A549 (cell line): ENCODE data around the gene PRKD1. TPM values are rescaled to one million over a fixed set of nuclear protein-coding genes. Genes with fewer than 3 reads are reported as not detected.
A peak's percentile ranks its signal among the peaks of the same experiment; 100 is the strongest.

Source experiments
- ATAC-seq, 2 experiments: fragments of 200-7000 bp in 1 of 2; fragments of >200 bp in 1 of 2; cut with Nextera tagmentation in 1 of 2; cut with Tn5 transposase in 1 of 2; 3 replicates each; pipeline versions ENCODE4 v1.8.0 to v1.9.1; 2018 to 2020; ENCODE audit warnings: mild to moderate bottlenecking in 1 of 2, moderate library complexity in 1 of 2
- CTCF ChIA-PET: fragments of 300-600 bp; sonication (Branson Sonifier 250); formaldehyde crosslinking; extraction: SDS; loops from one replicate; lab custom pipeline; 2021; ENCODE audit warnings: antibody characterized with exemption, inconsistent platforms; lab: Yijun Ruan, JAX
- POLR2A ChIA-PET: fragments of 350-600 bp; formaldehyde crosslinking; extraction: SDS; loops from one replicate; lab custom pipeline; 2021; ENCODE audit warnings: antibody characterized with exemption, inconsistent platforms; lab: Yijun Ruan, JAX
- DNase-seq, 2 experiments: peaks; one replicate each; pipeline versions ENCODE4 v3.0.0 to v3.0.0-alpha.2; 2011 to 2016; ENCODE audit warnings: low read depth in 1 of 2, low spot score in 1 of 2
- FAIRE-seq: peaks from 2 replicates; lab custom pipeline; 2011; peaks lifted over from hg19 to GRCh38; lab: Jason Lieb, UNC
- H3K27ac ChIP-seq, 2 experiments: fragments of >200 bp; sonication (Bioruptor Twin); formaldehyde crosslinking; 3 replicates each; pipeline ENCODE4 v1.5.1; 2016 to 2017
- H3K4me1 ChIP-seq: fragments of >200 bp; sonication (Bioruptor Twin); formaldehyde crosslinking; 3 replicates; pipeline ENCODE4 v1.6.1; 2016
- H3K4me2 ChIP-seq: fragments of >200 bp; sonication (Bioruptor Twin); formaldehyde crosslinking; 3 replicates; pipeline ENCODE4 v1.6.1; 2016
- H3K4me3 ChIP-seq: fragments of >200 bp; sonication (Bioruptor Twin); formaldehyde crosslinking; 3 replicates; pipeline ENCODE4 v1.5.1; 2016
- H3K9me3 ChIP-seq: fragments of >200 bp; sonication (Bioruptor Twin); formaldehyde crosslinking; 3 replicates; pipeline ENCODE4 v1.6.1; 2016
- BHLHE40 ChIP-seq: IDR thresholded peaks from 2 replicates; pipeline ENCODE4 v1.6.1; 2012; ENCODE audit warnings: low read depth, low read length, inconsistent platforms
- CBX2 ChIP-seq: fragments of 200-600 bp; sonication (generic); IDR thresholded peaks from 2 replicates; pipeline ENCODE4 v1.6.1; 2016; ENCODE audit warnings: low read depth, mild to moderate bottlenecking, borderline replicate concordance
- CEBPB ChIP-seq, 2 experiments: fragments of >200 bp in 1 of 2; sonication (Bioruptor Twin) in 1 of 2; formaldehyde crosslinking in 1 of 2; IDR thresholded peaks; 2 replicates each; pipeline ENCODE4 v1.6.1; 2012 to 2016
- CHD2 ChIP-seq: fragments of 150-350 bp; IDR thresholded peaks from 2 replicates; pipeline ENCODE4 v1.6.1; 2014; ENCODE audit warnings: low read length; ENCODE audit not compliant: partially characterized antibody
- CHD4 ChIP-seq: fragments of 200-600 bp; sonication (generic); IDR thresholded peaks from 2 replicates; pipeline ENCODE4 v1.6.1; 2016; ENCODE audit warnings: antibody characterized with exemption, mild to moderate bottlenecking, borderline replicate concordance
- EP300 ChIP-seq, 2 experiments: fragments of >200 bp; sonication (Bioruptor Twin); formaldehyde crosslinking; IDR thresholded peaks; 2 replicates in 1 of 2; 3 replicates in 1 of 2; pipeline ENCODE4 v1.6.1; 2016 to 2017
- ESRRA ChIP-seq: fragments of 150-350 bp; IDR thresholded peaks from 2 replicates; pipeline ENCODE4 v1.6.1; 2014; ENCODE audit warnings: mild to moderate bottlenecking, low read length, borderline replicate concordance
- GATA3 ChIP-seq: IDR thresholded peaks from 2 replicates; pipeline ENCODE4 v1.6.1; 2012; ENCODE audit warnings: borderline replicate concordance
- HOXB5 ChIP-seq: fragments of 250-450 bp; sonication (Bioruptor Pico); IDR thresholded peaks from 2 replicates; pipeline ENCODE4 v1.5.0; 2020; ENCODE audit warnings: mild to moderate bottlenecking, moderate library complexity
- JUNB ChIP-seq: fragments of >200 bp; sonication (Bioruptor Twin); formaldehyde crosslinking; IDR thresholded peaks from 2 replicates; pipeline ENCODE4 v1.6.1; 2016
- KDM5A ChIP-seq: fragments of 200-600 bp; sonication (generic); IDR thresholded peaks from 2 replicates; pipeline ENCODE4 v1.6.1; 2016; ENCODE audit warnings: antibody characterized with exemption, mild to moderate bottlenecking
- MAFK ChIP-seq: fragments of 450-650 bp; IDR thresholded peaks from 2 replicates; pipeline ENCODE4 v1.6.1; 2014; ENCODE audit not compliant: partially characterized antibody
- MAZ ChIP-seq: fragments of 150-350 bp; IDR thresholded peaks from 2 replicates; pipeline ENCODE4 v1.6.1; 2014; ENCODE audit warnings: antibody characterized with exemption, low read depth, low read length, borderline replicate concordance
- NFE2L2 ChIP-seq: fragments of 150-350 bp; conservative IDR thresholded peaks from 2 replicates; pipeline ENCODE4 v1.6.1; 2014; ENCODE audit warnings: low read length
- NPAS2 ChIP-seq: fragments of 250-450 bp; sonication (Bioruptor Pico); IDR thresholded peaks from 2 replicates; pipeline ENCODE4 v1.8.0; 2022; ENCODE audit warnings: mild to moderate bottlenecking, moderate library complexity, borderline replicate concordance
- POLR2AphosphoS2 ChIP-seq: conservative IDR thresholded peaks from 2 replicates; pipeline ENCODE4 v1.6.1; 2012; ENCODE audit warnings: low read length, improper control_type of control experiment, inconsistent platforms
- RAD21 ChIP-seq, 2 experiments: fragments of >200 bp in 1 of 2; sonication (Bioruptor Twin) in 1 of 2; formaldehyde crosslinking in 1 of 2; IDR thresholded peaks in 1 of 2; conservative IDR thresholded peaks in 1 of 2; 2 replicates in 1 of 2; 3 replicates in 1 of 2; pipeline ENCODE4 v1.6.1; 2012 to 2018; ENCODE audit warnings: inconsistent platforms in 1 of 2
- RCOR1 ChIP-seq: fragments of 150-350 bp; IDR thresholded peaks from 2 replicates; pipeline ENCODE4 v1.6.1; 2014; ENCODE audit warnings: antibody characterized with exemption, low read length, low read depth
- SMC3 ChIP-seq: fragments of >200 bp; sonication (Bioruptor Twin); formaldehyde crosslinking; IDR thresholded peaks from 3 replicates; pipeline ENCODE4 v1.6.1; 2018; ENCODE audit warnings: inconsistent platforms
- TP53 ChIP-seq: fragments of 250-450 bp; sonication (Bioruptor Pico); IDR thresholded peaks from 2 replicates; pipeline ENCODE4 v1.5.0; 2021; ENCODE audit warnings: mild to moderate bottlenecking, moderate library complexity
- WGBS: methylation state at CpG from one replicate; pipeline ENCODE4 v1.1.6; 2017; ENCODE audit errors: missing lambda C conversion rate; 5-methylcytosine and 5-hydroxymethylcytosine counted together
- polyA plus RNA-seq, 4 experiments: library from polyadenylated mRNA; depleted of rRNA in 3 of 4; stranded (reverse); fragments of >200 nt; fragmentation: RNase III in 1 of 4; extraction: RNeasy Plus Mini Kit Qiagen cat#74134 plus additional on column Dnase treatment in 1 of 4; gene quantifications; 2 replicates in 3 of 4; 3 replicates in 1 of 4; pipeline ENCODE4 v1.2.3, GENCODE V29; 2011 to 2017
- TF ChIP-seq, protein P1 (sequence below): fragments of 250-450 bp; sonication (Bioruptor Pico); IDR thresholded peaks from 2 replicates; pipeline ENCODE4 v1.5.0; 2021; ENCODE audit warnings: mild to moderate bottlenecking, moderate library complexity, borderline replicate concordance
- TF ChIP-seq, protein P2 (sequence below): fragments of 150-350 bp; IDR thresholded peaks from 2 replicates; pipeline ENCODE4 v1.6.1; 2014; ENCODE audit warnings: low read depth, mild to moderate bottlenecking, low read length
- TF ChIP-seq, protein P3 (sequence below): fragments of 250-450 bp; sonication (Bioruptor Pico); IDR thresholded peaks from 2 replicates; pipeline ENCODE4 v1.5.0; 2020; ENCODE audit warnings: low read depth, mild to moderate bottlenecking, moderate library complexity

PRKD1 gene
- polyA plus RNA-seq, 2 of the 4 experiments (the other 2 are of a cell fraction): 3.0 to 7.8 TPM

DNA sequence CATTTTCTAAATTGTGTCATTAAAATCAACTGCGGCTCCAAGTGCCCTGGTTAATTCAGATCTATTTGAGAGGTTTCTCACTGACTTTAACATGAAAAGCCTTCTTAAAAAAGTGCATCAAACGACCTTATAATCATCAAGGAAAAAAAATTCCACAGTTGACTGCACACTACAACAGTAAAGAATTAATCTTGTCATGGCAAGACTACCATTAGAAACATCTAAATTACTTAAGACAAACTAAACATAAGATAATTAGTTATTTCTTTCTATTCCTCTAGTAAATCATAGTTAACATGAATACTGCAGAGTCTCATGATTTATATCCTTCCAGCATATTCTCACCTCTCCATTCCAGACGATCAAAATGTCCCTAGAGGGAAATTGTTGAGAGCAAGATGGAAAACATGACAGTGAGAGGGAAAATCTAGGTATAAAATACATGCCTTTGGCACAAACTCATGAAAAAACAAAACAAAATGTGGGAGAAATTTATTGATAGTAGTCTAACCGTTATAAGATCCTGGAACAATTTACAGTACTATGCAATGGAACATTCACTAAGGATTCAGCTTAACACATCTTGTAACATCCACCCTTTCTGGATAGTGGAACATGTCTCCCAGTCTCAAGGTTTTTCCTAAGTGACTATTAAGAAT is 112.5 kb downstream of the PRKD1 start:
- no peak overlapping the region for H3K4me3 ChIP-seq

DNA sequence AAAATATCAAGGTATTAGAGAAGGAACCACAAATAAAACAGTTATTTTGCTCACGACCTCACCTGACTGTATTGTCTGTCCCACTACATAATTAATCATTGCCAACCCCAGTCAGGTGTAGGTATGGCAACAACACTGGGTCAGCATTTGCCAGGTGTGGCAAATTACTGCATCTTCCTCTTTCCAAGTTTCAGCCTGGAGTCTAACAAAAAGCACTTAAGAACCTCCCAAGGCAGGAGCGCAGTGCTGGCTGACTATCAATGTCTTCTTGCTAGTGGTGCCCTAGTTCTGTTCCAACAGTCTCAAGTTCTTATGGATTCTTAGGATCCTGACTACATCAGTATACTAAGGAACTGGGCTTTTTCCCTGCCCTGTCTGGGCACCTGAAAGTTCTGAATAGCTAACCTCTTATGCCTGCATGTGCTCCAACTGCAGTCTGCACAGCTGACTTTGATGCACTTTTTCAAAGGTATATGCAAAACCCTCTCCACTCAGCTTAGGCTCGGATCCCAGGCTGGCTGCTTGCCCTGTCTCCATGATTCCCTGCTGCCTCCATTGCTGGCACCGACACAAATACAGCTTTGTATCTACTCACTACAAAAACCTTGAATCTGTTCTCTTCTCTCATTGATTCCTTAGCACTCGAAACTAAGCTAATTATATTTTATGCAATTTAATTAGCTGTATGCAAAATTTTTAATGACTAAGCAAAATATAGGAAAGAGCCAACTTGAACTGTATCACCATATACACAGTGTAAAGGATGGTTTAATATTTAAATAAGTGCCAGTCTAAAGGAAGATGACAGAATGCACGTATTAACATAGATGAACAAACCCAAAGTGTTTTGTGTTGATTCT is 113.3 kb downstream of the PRKD1 start:
- POLR2A ChIA-PET: no interaction called here
- H3K4me1 ChIP-seq: no peaks in the 10 kb centered on the region
- H3K27ac ChIP-seq: no peak overlapping the region
- no peaks in the 10 kb centered on the region for H3K9me3 ChIP-seq
- no peak overlapping the region for H3K4me3 ChIP-seq
- no peak overlapping the region for H3K4me2 ChIP-seq
- ATAC-seq (no peak), DNase-seq (no peak), FAIRE-seq (no peak)
- TF ChIP-seq TP53 (CRISPR knock-in tag) (no peak), MAFK (peak; percentile 86), RAD21 (conservative IDR thresholded peaks at IDR 0.05 in 1 of 2, IDR thresholded peaks at IDR 0.05 in 1 of 2) (no peak), CEBPB (IDR thresholded peaks at IDR 0.05) (no peak), MAZ (no peak), SMC3 (no peak), HOXB5 (CRISPR knock-in tag) (no peak), CBX2 (no peak), CHD4 (no peak), POLR2AphosphoS2 (no peak), GATA3 (no peak), NPAS2 (CRISPR knock-in tag) (no peak), NFE2L2 (0 out of 2 replicates have a peak, but pooled peaks have one; percentile 38)
- TF ChIP-seq, protein P1, sequence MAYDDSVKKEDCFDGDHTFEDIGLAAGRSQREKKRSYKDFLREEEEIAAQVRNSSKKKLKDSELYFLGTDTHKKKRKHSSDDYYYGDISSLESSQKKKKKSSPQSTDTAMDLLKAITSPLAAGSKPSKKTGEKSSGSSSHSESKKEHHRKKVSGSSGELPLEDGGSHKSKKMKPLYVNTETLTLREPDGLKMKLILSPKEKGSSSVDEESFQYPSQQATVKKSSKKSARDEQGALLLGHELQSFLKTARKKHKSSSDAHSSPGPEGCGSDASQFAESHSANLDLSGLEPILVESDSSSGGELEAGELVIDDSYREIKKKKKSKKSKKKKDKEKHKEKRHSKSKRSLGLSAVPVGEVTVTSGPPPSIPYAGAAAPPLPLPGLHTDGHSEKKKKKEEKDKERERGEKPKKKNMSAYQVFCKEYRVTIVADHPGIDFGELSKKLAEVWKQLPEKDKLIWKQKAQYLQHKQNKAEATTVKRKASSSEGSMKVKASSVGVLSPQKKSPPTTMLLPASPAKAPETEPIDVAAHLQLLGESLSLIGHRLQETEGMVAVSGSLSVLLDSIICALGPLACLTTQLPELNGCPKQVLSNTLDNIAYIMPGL (CRISPR knock-in tag): no peak
- CTCF ChIA-PET: interaction anchor here (0.6 kb wide), 1 partner anchor 701 kb away, joined by 3 read pairs; no protein-coding TSS in a partner anchor
- WGBS: 50% methylated on average over 6 of the region's 6 CpGs

More for the DNA sequence above, 112.5 kb downstream of the PRKD1 start:
- ATAC-seq (no peak), DNase-seq (no peak), FAIRE-seq (no peak)
- Histone ChIP-seq H3K4me1 (no peaks in the 10 kb centered on the region), H3K27ac (no peak overlapping the region), H3K9me3 (no peaks in the 10 kb centered on the region), H3K4me2 (no peak overlapping the region)
- no peak for TF ChIP-seq RCOR1
- no peak for TF ChIP-seq EP300 (IDR thresholded peaks at IDR 0.05)
- TF ChIP-seq ESRRA: no peak
- no peak for TF ChIP-seq CBX2
- CTCF ChIA-PET: no interaction called here
- POLR2A ChIA-PET: no interaction called here
- 42% methylated on average over 4 of the region's 4 CpGs for WGBS

DNA sequence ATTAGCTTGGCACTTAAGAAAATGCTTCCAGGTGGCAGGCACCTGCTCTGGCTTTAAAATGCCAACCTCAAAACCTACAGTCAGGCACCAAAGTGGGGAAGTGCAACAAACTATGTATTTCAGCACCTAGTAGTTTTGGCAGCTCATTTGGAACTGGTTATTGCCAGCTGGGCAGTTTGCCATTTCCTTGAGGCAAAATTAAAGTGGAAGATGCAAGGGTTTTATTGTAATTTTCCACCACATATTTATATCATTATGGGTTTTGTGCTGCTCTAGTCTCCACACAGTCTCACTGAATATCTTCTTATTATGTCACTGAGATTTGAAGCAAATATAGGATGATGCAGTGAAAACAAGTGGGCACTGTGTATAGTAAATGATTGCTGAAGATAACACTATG is 117.0 kb downstream of the PRKD1 start:
- Histone ChIP-seq H3K9me3 (no peaks in the 10 kb centered on the region), H3K27ac (no peak overlapping the region), H3K4me3 (no peak overlapping the region), H3K4me1 (peaks cover 8% of the 10 kb centered on the region), H3K4me2 (no peak overlapping the region)
- CTCF ChIA-PET: no interaction called here
- DNase-seq (no peak), ATAC-seq (no peak), FAIRE-seq (no peak)
- POLR2A ChIA-PET: no interaction called here
- TF ChIP-seq ESRRA: no peak

DNA sequence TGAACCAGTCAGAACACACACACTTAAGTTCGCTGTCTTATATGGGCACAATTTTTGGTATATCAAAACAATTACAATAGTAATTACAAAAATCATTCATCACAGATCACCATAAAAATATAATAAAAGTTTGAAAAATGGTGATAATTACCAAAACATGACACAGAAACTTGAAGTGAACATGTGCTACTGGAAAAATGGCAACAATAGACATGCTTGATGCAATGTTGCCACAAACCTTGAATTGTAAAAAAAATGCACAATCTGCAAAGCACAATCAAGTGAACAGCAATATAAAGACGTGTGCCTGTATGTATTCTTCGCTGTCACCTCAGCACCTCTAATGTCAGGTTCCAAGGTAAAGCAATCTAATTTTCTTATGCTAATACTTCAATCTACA is 117.6 kb downstream of the PRKD1 start:
- Histone ChIP-seq H3K9me3 (no peaks in the 10 kb centered on the region), H3K27ac (no peak overlapping the region), H3K4me1 (peaks cover 14% of the 10 kb centered on the region), H3K4me2 (no peak overlapping the region), H3K4me3 (no peak overlapping the region)
- CTCF ChIA-PET: no interaction called here
- POLR2A ChIA-PET: no interaction called here
- WGBS: 44% methylated on average over 3 of the region's 3 CpGs
- no peak for ATAC-seq
- no peak for FAIRE-seq
- no peak for DNase-seq
- no peak for TF ChIP-seq JUNB
- TF ChIP-seq, protein P2, sequence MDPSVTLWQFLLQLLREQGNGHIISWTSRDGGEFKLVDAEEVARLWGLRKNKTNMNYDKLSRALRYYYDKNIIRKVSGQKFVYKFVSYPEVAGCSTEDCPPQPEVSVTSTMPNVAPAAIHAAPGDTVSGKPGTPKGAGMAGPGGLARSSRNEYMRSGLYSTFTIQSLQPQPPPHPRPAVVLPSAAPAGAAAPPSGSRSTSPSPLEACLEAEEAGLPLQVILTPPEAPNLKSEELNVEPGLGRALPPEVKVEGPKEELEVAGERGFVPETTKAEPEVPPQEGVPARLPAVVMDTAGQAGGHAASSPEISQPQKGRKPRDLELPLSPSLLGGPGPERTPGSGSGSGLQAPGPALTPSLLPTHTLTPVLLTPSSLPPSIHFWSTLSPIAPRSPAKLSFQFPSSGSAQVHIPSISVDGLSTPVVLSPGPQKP: no peak
- no peak for TF ChIP-seq CHD2
- TF ChIP-seq BHLHE40: no peak
- no peak for TF ChIP-seq ESRRA
- no peak for TF ChIP-seq KDM5A
- TF ChIP-seq, protein P3, sequence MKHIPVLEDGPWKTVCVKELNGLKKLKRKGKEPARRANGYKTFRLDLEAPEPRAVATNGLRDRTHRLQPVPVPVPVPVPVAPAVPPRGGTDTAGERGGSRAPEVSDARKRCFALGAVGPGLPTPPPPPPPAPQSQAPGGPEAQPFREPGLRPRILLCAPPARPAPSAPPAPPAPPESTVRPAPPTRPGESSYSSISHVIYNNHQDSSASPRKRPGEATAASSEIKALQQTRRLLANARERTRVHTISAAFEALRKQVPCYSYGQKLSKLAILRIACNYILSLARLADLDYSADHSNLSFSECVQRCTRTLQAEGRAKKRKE (CRISPR knock-in tag): no peak
